SK-N-SH treated with all-trans-retinoic acid at 6 μM for 48 hours (cell line): ENCODE data around the gene TMEM51.

Experiments
- GLIS3 ChIP-seq: fragments of 250-450 bp; sonication (Bioruptor Pico); IDR thresholded peaks from 2 replicates; pipeline ENCODE4 v1.5.0; 2020; ENCODE audit warnings: mild to moderate bottlenecking, moderate library complexity
- OSR1 ChIP-seq: fragments of 250-450 bp; sonication (Bioruptor Pico); IDR thresholded peaks from 2 replicates; pipeline ENCODE4 v1.8.0; 2022; ENCODE audit warnings: moderate library complexity, mild to moderate bottlenecking, inconsistent platforms
- RARB ChIP-seq: fragments of 250-450 bp; sonication (Bioruptor Pico); IDR thresholded peaks from 2 replicates; pipeline ENCODE4 v1.8.0; 2021; ENCODE audit warnings: mild to moderate bottlenecking, moderate library complexity
- ZFP30 ChIP-seq: fragments of 450-650 bp; formaldehyde crosslinking; IDR thresholded peaks from 2 replicates; pipeline ENCODE4 v1.5.0; 2022; ENCODE audit warnings: mild to moderate bottlenecking, moderate library complexity

DNA sequence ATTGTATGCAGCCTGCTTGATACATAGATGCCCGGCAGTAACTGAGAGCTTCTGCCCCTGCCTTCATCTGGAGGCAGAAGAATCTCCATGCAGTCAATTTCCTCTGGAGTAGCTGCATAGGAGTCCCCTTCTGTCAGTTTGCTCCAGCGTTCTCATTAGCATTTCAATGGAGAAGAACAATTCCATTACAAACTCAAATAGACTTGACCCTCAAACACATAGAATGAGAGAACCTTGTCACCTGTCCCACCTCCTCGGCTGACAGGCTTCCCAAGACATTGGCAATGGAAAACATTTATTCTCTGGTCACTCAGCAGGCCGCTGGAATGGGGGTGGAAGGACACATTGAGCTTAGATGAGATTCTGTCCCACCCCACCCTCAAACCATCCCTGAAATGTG lies 45.6 kb upstream of the TMEM51 start:
- TF ChIP-seq OSR1 (no peak), RARB (CRISPR knock-in tag) (no peak), ZFP30 (CRISPR knock-in tag) (no peak), GLIS3 (no peak)
